ENCODE results near the gene ANGPTL2. TPM values are rescaled to one million over a fixed set of nuclear protein-coding genes. Genes with fewer than 3 reads are reported as not detected.

The ANGPTL2 gene
- polyA plus RNA-seq, 1 of the 3 experiments (the other 2 are of a cell fraction) = 12.3 TPM

- no peak for DNase-seq
- H2AFZ ChIP-seq (ENCODE audit: low read depth) = no peak overlapping the region
- no peak overlapping the region for H3K27ac ChIP-seq (ENCODE audit: low read depth in 2 of 2, low read length in 1 of 2)
- WGBS (ENCODE audit: low lambda C conversion rate) = 85% methylated on average over 6 of the region's 6 CpGs
- H3K4me1 ChIP-seq (ENCODE audit: control insufficient read depth in 1 of 2, insufficient read depth in 2 of 2, low read depth in 1 of 2, low read length in 1 of 2) = peaks cover 0 to 6% of the 10 kb centered on the region in 2 experiments; a peak in 1 of 4 replicates
- no peaks in the 10 kb centered on the region for H4K20me1 ChIP-seq (ENCODE audit: insufficient read depth)
- no peaks in the 10 kb centered on the region for H3K36me3 ChIP-seq (replicated peaks in 1 of 2; ENCODE audit: control insufficient read depth in 1 of 2, insufficient read depth in 2 of 2, low read length in 1 of 2)
- H3K27me3 ChIP-seq (ENCODE audit: insufficient read depth) = no peaks in the 10 kb centered on the region
- ChIA-PET POLR2A (no interaction called here), CTCF (interaction anchor here (0.7 to 1.5 kb wide), 2 partner anchors 9 to 27 kb away, joined by 3 to 4 read pairs; no protein-coding TSS in a partner anchor)
- no peak overlapping the region for H3K9ac ChIP-seq
- no peak overlapping the region for H3K4me2 ChIP-seq
- no peaks in the 10 kb centered on the region for H3K9me2 ChIP-seq
- H3K79me2 ChIP-seq (ENCODE audit: insufficient read depth) = no peaks in the 10 kb centered on the region
- no peaks in the 10 kb centered on the region for H3F3A ChIP-seq (replicated peaks; ENCODE audit: insufficient read depth)
- TF ChIP-seq POLR2AphosphoS5 (IDR thresholded peaks at IDR 0.05; ENCODE audit: low read depth, low read length) (no peak), ELF1 (IDR thresholded peaks at IDR 0.05) (no peak)
- H3K9me3 ChIP-seq = no peaks in the 10 kb centered on the region
- no peak overlapping the region for H3K4me3 ChIP-seq (ENCODE audit: low read depth in 2 of 2, low read length in 1 of 2)
Measured at GRCh38 chr9:127140181-127140580, 17.7 kb upstream of the ANGPTL2 start.

DNA sequence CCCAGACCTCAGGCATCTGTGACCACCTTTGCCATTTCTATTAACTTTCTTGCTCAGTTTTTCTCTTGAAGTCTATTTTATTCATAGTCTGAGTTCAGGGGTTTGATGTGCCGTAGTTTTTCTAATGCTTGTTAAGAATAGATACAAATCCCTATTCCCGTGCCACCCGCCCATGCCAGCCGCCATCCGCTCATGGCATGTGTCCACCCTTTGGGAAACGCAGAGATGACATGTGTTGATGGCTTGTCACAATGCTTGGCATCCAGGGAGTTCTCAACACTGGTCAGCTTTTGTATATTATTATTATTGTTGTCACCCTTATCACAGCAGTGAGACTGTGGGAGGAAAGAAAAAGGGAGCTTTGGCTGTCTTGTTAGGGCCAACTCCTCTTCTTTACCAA, 17.3 kb upstream of the ANGPTL2 start:
- Histone ChIP-seq H3K4me2 (no peak overlapping the region), H3K9me3 (no peaks in the 10 kb centered on the region), H3K27me3 (ENCODE audit: insufficient read depth) (no peaks in the 10 kb centered on the region), H3K36me3 (replicated peaks in 1 of 2; ENCODE audit: control insufficient read depth in 1 of 2, insufficient read depth in 2 of 2, low read length in 1 of 2) (no peaks in the 10 kb centered on the region), H3K79me2 (ENCODE audit: insufficient read depth) (no peaks in the 10 kb centered on the region), H3K9ac (no peak overlapping the region), H4K20me1 (ENCODE audit: insufficient read depth) (no peaks in the 10 kb centered on the region), H3K4me1 (ENCODE audit: control insufficient read depth in 1 of 2, insufficient read depth in 2 of 2, low read depth in 1 of 2, low read length in 1 of 2) (peaks cover 0 to 6% of the 10 kb centered on the region in 2 experiments; a peak in 1 of 4 replicates), H2AFZ (ENCODE audit: low read depth) (no peak overlapping the region), H3K9me2 (no peaks in the 10 kb centered on the region), H3F3A (replicated peaks; ENCODE audit: insufficient read depth) (no peaks in the 10 kb centered on the region), H3K4me3 (ENCODE audit: low read depth in 2 of 2, low read length in 1 of 2) (no peak overlapping the region), H3K27ac (ENCODE audit: low read depth in 2 of 2, low read length in 1 of 2) (no peak overlapping the region)
- DNase-seq = no peak
- ChIA-PET CTCF (interaction anchor here (0.7 to 1.5 kb wide), 2 partner anchors 9 to 27 kb away, joined by 3 to 4 read pairs; no protein-coding TSS in a partner anchor), POLR2A (no interaction called here)
- 96% methylated on average over 6 of the region's 6 CpGs for WGBS (ENCODE audit: low lambda C conversion rate)
- TF ChIP-seq MAX (IDR thresholded peaks at IDR 0.05; ENCODE audit: low read depth) = no peak
- TF ChIP-seq CHD2 (IDR thresholded peaks at IDR 0.05; ENCODE audit: low read length, partially characterized antibody) = no peak
- no peak for TF ChIP-seq JUND (IDR thresholded peaks at IDR 0.05)
- TF ChIP-seq RXRA (IDR thresholded peaks at IDR 0.05; ENCODE audit: borderline replicate concordance, low read depth) = no peak
- no peak for TF ChIP-seq FOSL2 (IDR thresholded peaks at IDR 0.05; ENCODE audit: borderline replicate concordance, low read depth)
- no peak for TF ChIP-seq EZH2phosphoT487 (IDR thresholded peaks at IDR 0.05; ENCODE audit: borderline replicate concordance, low read depth)
- TF ChIP-seq, protein P1, sequence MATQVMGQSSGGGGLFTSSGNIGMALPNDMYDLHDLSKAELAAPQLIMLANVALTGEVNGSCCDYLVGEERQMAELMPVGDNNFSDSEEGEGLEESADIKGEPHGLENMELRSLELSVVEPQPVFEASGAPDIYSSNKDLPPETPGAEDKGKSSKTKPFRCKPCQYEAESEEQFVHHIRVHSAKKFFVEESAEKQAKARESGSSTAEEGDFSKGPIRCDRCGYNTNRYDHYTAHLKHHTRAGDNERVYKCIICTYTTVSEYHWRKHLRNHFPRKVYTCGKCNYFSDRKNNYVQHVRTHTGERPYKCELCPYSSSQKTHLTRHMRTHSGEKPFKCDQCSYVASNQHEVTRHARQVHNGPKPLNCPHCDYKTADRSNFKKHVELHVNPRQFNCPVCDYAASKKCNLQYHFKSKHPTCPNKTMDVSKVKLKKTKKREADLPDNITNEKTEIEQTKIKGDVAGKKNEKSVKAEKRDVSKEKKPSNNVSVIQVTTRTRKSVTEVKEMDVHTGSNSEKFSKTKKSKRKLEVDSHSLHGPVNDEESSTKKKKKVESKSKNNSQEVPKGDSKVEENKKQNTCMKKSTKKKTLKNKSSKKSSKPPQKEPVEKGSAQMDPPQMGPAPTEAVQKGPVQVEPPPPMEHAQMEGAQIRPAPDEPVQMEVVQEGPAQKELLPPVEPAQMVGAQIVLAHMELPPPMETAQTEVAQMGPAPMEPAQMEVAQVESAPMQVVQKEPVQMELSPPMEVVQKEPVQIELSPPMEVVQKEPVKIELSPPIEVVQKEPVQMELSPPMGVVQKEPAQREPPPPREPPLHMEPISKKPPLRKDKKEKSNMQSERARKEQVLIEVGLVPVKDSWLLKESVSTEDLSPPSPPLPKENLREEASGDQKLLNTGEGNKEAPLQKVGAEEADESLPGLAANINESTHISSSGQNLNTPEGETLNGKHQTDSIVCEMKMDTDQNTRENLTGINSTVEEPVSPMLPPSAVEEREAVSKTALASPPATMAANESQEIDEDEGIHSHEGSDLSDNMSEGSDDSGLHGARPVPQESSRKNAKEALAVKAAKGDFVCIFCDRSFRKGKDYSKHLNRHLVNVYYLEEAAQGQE (IDR thresholded peaks at IDR 0.05; ENCODE audit: low read depth, low read length) = no peak
- TF ChIP-seq USF1 (IDR thresholded peaks at IDR 0.05; ENCODE audit: borderline replicate concordance, low read depth) = no peak
- no peak for TF ChIP-seq RAD21 (IDR thresholded peaks at IDR 0.05; ENCODE audit: low read length)
- no peak for TF ChIP-seq NRF1 (IDR thresholded peaks at IDR 0.05; ENCODE audit: low read depth, low read length)
- no peak for TF ChIP-seq GABPA (IDR thresholded peaks at IDR 0.05; ENCODE audit: low read depth)
- TF ChIP-seq, protein P2, sequence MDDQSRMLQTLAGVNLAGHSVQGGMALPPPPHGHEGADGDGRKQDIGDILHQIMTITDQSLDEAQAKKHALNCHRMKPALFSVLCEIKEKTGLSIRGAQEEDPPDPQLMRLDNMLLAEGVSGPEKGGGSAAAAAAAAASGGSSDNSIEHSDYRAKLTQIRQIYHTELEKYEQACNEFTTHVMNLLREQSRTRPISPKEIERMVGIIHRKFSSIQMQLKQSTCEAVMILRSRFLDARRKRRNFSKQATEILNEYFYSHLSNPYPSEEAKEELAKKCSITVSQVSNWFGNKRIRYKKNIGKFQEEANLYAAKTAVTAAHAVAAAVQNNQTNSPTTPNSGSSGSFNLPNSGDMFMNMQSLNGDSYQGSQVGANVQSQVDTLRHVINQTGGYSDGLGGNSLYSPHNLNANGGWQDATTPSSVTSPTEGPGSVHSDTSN (IDR thresholded peaks at IDR 0.05) = no peak
- no peak for TF ChIP-seq TEAD4 (IDR thresholded peaks at IDR 0.05; ENCODE audit: borderline replicate concordance, insufficient read depth)
- no peak for TF ChIP-seq RCOR1 (IDR thresholded peaks at IDR 0.05; ENCODE audit: low read length)
- TF ChIP-seq, protein P3, sequence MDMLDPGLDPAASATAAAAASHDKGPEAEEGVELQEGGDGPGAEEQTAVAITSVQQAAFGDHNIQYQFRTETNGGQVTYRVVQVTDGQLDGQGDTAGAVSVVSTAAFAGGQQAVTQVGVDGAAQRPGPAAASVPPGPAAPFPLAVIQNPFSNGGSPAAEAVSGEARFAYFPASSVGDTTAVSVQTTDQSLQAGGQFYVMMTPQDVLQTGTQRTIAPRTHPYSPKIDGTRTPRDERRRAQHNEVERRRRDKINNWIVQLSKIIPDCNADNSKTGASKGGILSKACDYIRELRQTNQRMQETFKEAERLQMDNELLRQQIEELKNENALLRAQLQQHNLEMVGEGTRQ (IDR thresholded peaks at IDR 0.05; ENCODE audit: borderline replicate concordance, low read depth, low read length) = no peak
- no peak for TF ChIP-seq YY1 (IDR thresholded peaks at IDR 0.05; ENCODE audit: low read depth)
- no peak for TF ChIP-seq SIN3A (IDR thresholded peaks at IDR 0.05; ENCODE audit: borderline replicate concordance, low read depth, low read length)
- TF ChIP-seq POLR2AphosphoS5 (IDR thresholded peaks at IDR 0.05; ENCODE audit: low read depth, low read length) = no peak
- no peak for TF ChIP-seq SMC3 (IDR thresholded peaks at IDR 0.05; ENCODE audit: low read depth, low read length)
- no peak for TF ChIP-seq RFX5 (IDR thresholded peaks at IDR 0.05; ENCODE audit: low read length)

Measured in SK-N-SH (cell line).